HCT116 (cell line): ENCODE results near the gene TGFBI. TPM values are rescaled to one million over a fixed set of nuclear protein-coding genes. Genes with fewer than 3 reads are reported as not detected.

Experiments
- ATAC-seq: fragments of 200-7000 bp; cut with Tn5 transposase; 2 replicates; pipeline ENCODE4 v1.9.1; 2020; ENCODE audit warnings: mild to moderate bottlenecking, moderate library complexity
- BruUV-seq: library from RNA; stranded (reverse); fragments of 400-500 nt; replicated peaks from 2 replicates; lab custom pipeline; 2021; lab: Mats Ljungman, UMichigan
- CTCF ChIA-PET: fragments of 300-600 bp; sonication (Branson Sonifier 250); formaldehyde crosslinking; loops from one replicate; lab custom pipeline; 2021; ENCODE audit warnings: antibody characterized with exemption; lab: Charles Lee
- POLR2A ChIA-PET: fragments of 300-600, 350-600 bp; sonication (Branson Sonifier 250); formaldehyde crosslinking; loops from one replicate; lab custom pipeline; 2021; ENCODE audit warnings: antibody characterized with exemption; lab: Charles Lee
- RAD21 ChIA-PET, 2 experiments: fragments of 300-600 bp; sonication (Branson Sonifier 250); formaldehyde crosslinking; loops; one replicate each; lab custom pipeline; 2023; ENCODE audit warnings: low total read pairs in 2 of 2; ENCODE audit not compliant: uncharacterized antibody in 2 of 2, unreplicated experiment in 2 of 2, low non-redundant PET in 1 of 2; lab: Charles Lee
- DNase-seq: peaks from one replicate; pipeline ENCODE4 v3.0.0-alpha.2; 2010; ENCODE audit warnings: low read depth, low spot score
- H2AFZ ChIP-seq: fragments of 200-600 bp; shearing (Covaris generic), sonication (generic); 2 replicates; pipeline ENCODE4 v1.6.1; 2017; ENCODE audit warnings: low read depth, mixed run types, mixed read lengths, antibody characterized with exemption, low read length; ENCODE audit not compliant: poor library complexity, severe bottlenecking
- H3K27ac ChIP-seq: 2 replicates; pipeline ENCODE4 v1.5.1; 2012; ENCODE audit warnings: low read depth, low read length
- H3K27me3 ChIP-seq: fragments of 200-600 bp; sonication (generic); 2 replicates; pipeline ENCODE4 v1.6.1; 2016; ENCODE audit warnings: mixed run types, low read length, mixed read lengths; ENCODE audit not compliant: insufficient read depth
- H3K36me3 ChIP-seq, 2 experiments: fragments of 200-500 bp in 1 of 2; fragments of 200-600 bp in 1 of 2; sonication (Bioruptor generic) in 1 of 2; sonication (generic) in 1 of 2; 2 replicates each; pipeline versions ENCODE4 v1.5.1 to v1.6.1; 2014 to 2016; ENCODE audit warnings: low read length in 2 of 2, inconsistent platforms in 1 of 2, mixed read lengths in 1 of 2, mixed run types in 1 of 2; ENCODE audit not compliant: insufficient read depth in 2 of 2, control insufficient read depth in 1 of 2
- H3K4me1 ChIP-seq, 2 experiments: fragments of 200-600 bp in 1 of 2; sonication (generic) in 1 of 2; 2 replicates each; pipeline versions ENCODE4 v1.5.1 to v1.6.1; 2012 to 2017; ENCODE audit warnings: low read length in 2 of 2, inconsistent platforms in 1 of 2, mild to moderate bottlenecking in 1 of 2, mixed read lengths in 1 of 2, mixed run types in 1 of 2, moderate library complexity in 1 of 2; ENCODE audit not compliant: insufficient read depth in 2 of 2, control insufficient read depth in 1 of 2
- H3K4me2 ChIP-seq: fragments of 200-600 bp; sonication (generic); 2 replicates; pipeline ENCODE4 v1.6.1; 2017; ENCODE audit warnings: mixed run types, low read length, mixed read lengths
- H3K4me3 ChIP-seq, 2 experiments: fragments of 200-600 bp in 1 of 2; sonication (generic) in 1 of 2; replicated peaks in 1 of 2; 2 replicates each; pipeline ENCODE4 v1.5.1; 2011 to 2016; ENCODE audit warnings: low read length in 2 of 2, control low read depth in 1 of 2, low read depth in 1 of 2, mild to moderate bottlenecking in 1 of 2, mixed read lengths in 1 of 2, mixed run types in 1 of 2
- H3K79me2 ChIP-seq: fragments of 200-600 bp; sonication (generic); 2 replicates; pipeline ENCODE4 v1.6.1; 2017; ENCODE audit warnings: mild to moderate bottlenecking, mixed run types, low read length, moderate library complexity, mixed read lengths; ENCODE audit not compliant: insufficient read depth
- H3K9ac ChIP-seq: fragments of 200-600 bp; sonication (generic); 2 replicates; pipeline ENCODE4 v1.6.1; 2016; ENCODE audit warnings: low read length, mixed read lengths
- H3K9me2 ChIP-seq: fragments of 200-600 bp; sonication (generic), shearing (Covaris generic); 2 replicates; pipeline ENCODE4 v1.6.1; 2017; ENCODE audit warnings: mixed run types, mild to moderate bottlenecking, moderate library complexity; ENCODE audit not compliant: insufficient read depth
- H3K9me3 ChIP-seq, 2 experiments: fragments of 200-500 bp in 1 of 2; fragments of 200-600 bp in 1 of 2; sonication (Bioruptor generic) in 1 of 2; sonication (generic) in 1 of 2; 2 replicates each; pipeline ENCODE4 v1.6.1; 2014 to 2017; ENCODE audit warnings: low read length in 2 of 2, mixed read lengths in 2 of 2, inconsistent platforms in 1 of 2, low read depth in 1 of 2, mild to moderate bottlenecking in 1 of 2, mixed run types in 1 of 2, moderate library complexity in 1 of 2; ENCODE audit not compliant: control insufficient read depth in 1 of 2, insufficient read depth in 1 of 2
- H4K20me1 ChIP-seq: fragments of 200-600 bp; sonication (generic), shearing (Covaris generic); 2 replicates; pipeline ENCODE4 v1.6.1; 2017; ENCODE audit warnings: mixed run types, mild to moderate bottlenecking, moderate library complexity; ENCODE audit not compliant: insufficient read depth
- CBX3 ChIP-seq: IDR thresholded peaks from 2 replicates; pipeline ENCODE4 v1.6.1; 2012; ENCODE audit warnings: low read depth
- CTCF ChIP-seq, 3 experiments: fragments of 200-600 bp in 1 of 3; sonication (generic) in 1 of 3; IDR thresholded peaks in 2 of 3; conservative IDR thresholded peaks in 1 of 3; 2 replicates each; pipeline ENCODE4 v1.5.1; 2012 to 2017; ENCODE audit warnings: low read depth in 2 of 3, low read length in 2 of 3, antibody characterized with exemption in 1 of 3, borderline replicate concordance in 1 of 3, control low read depth in 1 of 3, mild to moderate bottlenecking in 1 of 3, mixed read lengths in 1 of 3, mixed run types in 1 of 3, moderate library complexity in 1 of 3; ENCODE audit not compliant: insufficient read depth in 1 of 3
- EGR1 ChIP-seq: IDR thresholded peaks from 2 replicates; pipeline ENCODE4 v1.6.1; 2012; ENCODE audit warnings: low read depth
- ELF1 ChIP-seq: IDR thresholded peaks from 2 replicates; pipeline ENCODE4 v1.6.1; 2012; ENCODE audit warnings: low read depth, borderline replicate concordance
- EZH2phosphoT487 ChIP-seq: fragments of 200-600 bp; IDR thresholded peaks from 2 replicates; pipeline ENCODE4 v1.6.1; 2018; ENCODE audit warnings: antibody characterized with exemption, borderline replicate concordance
- JUND ChIP-seq: IDR thresholded peaks from 2 replicates; pipeline ENCODE4 v1.6.1; 2012
- MAX ChIP-seq: IDR thresholded peaks from 2 replicates; pipeline ENCODE4 v1.6.1; 2012
- POLR2A ChIP-seq: IDR thresholded peaks from 2 replicates; pipeline ENCODE4 v1.7.0; 2011; ENCODE audit warnings: borderline replicate concordance; ENCODE audit not compliant: insufficient read depth, insufficient read length; ENCODE audit errors: extremely low read depth
- POLR2AphosphoS5 ChIP-seq: IDR thresholded peaks from 2 replicates; pipeline ENCODE4 v1.6.1; 2011; ENCODE audit warnings: mild to moderate bottlenecking, low read depth, low read length, moderate library complexity
- RAD21 ChIP-seq: IDR thresholded peaks from 2 replicates; pipeline ENCODE4 v1.6.1; 2012; ENCODE audit warnings: low read depth, mild to moderate bottlenecking
- SIN3A ChIP-seq: IDR thresholded peaks from 2 replicates; pipeline ENCODE4 v1.6.1; 2012; ENCODE audit warnings: low read depth
- ZBTB33 ChIP-seq: IDR thresholded peaks from 2 replicates; pipeline ENCODE4 v1.6.1; 2011; ENCODE audit warnings: mild to moderate bottlenecking, low read length, moderate library complexity; ENCODE audit not compliant: insufficient replicate concordance; ENCODE audit errors: extremely low read depth
- intact Hi-C: fragments of 100-400 bp; cut with micrococcal nuclease; formaldehyde crosslinking; loops from 2 replicates; pipeline ENCODE4 v1.10.0; 2022
- total RNA-seq: library from RNA; stranded (reverse); gene quantifications from one replicate; pipeline ENCODE4 v1.2.1, GENCODE V29; 2021; ENCODE audit not compliant: unreplicated experiment
- TF ChIP-seq, protein P1 (sequence below): IDR thresholded peaks from 2 replicates; pipeline ENCODE4 v1.6.1; 2012

Gene TGFBI
- total RNA-seq, 1 experiment from 2014 or later, result 0.64 TPM

DNA sequence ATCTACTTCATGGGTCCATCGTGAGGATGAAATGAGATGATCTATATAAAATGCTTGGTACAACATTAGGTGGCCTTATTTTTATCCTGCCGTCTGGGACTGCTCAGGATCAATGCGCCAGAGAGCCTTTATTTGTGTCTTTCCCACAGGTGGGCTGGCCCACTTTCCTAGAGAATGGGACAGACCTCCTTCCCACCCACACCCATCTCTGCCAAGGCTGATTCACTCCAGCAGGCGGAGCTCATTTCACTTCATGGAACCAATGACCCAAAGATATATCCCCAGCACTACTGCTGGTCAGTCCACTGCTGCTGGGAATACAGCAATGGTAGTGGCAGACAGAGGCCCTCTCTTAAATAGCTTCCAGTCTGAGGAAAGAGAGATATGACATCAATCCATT is 35.7 kb downstream of the TGFBI start:
- POLR2A ChIA-PET, result no interaction called here
- RAD21 ChIA-PET, result no interaction called here
- H3K79me2 ChIP-seq, result no peaks in the 10 kb centered on the region
- BruUV-seq, result no TSS peak
- H3K9ac ChIP-seq, result no peak overlapping the region
- no peaks in the 10 kb centered on the region for H3K36me3 ChIP-seq
- peak; percentile 35; the same call in 1 of the 2 replicates for ATAC-seq
- H2AFZ ChIP-seq, result no peak overlapping the region
- DNase-seq, result no peak
- intact Hi-C loops, result loop anchor here (5.0 kb wide), 2 partner anchors 108 to 148 kb away; no protein-coding TSS in a partner anchor
- no peak overlapping the region for H3K4me3 ChIP-seq
- no peaks in the 10 kb centered on the region for H3K27me3 ChIP-seq
- CTCF ChIA-PET, result interaction anchor here (0.8 to 1.0 kb wide), 3 partner anchors 18 to 176 kb away, joined by 3 to 4 read pairs (median 3); no protein-coding TSS in a partner anchor
- no peaks in the 10 kb centered on the region for H3K9me2 ChIP-seq
- H3K4me2 ChIP-seq, result no peak overlapping the region
- no peaks in the 10 kb centered on the region for H4K20me1 ChIP-seq
- H3K4me1 ChIP-seq, result peaks cover 0 to 4% of the 10 kb centered on the region in 2 experiments; a peak in 1 of 4 replicates
- H3K9me3 ChIP-seq, result no peaks in the 10 kb centered on the region
- H3K27ac ChIP-seq, result no peak overlapping the region
- TF ChIP-seq RAD21, result peak; percentile 53
- no peak for TF ChIP-seq MAX
- TF ChIP-seq CTCF (IDR thresholded peaks at IDR 0.05 in 2 of 3, conservative IDR thresholded peaks at IDR 0.05 in 1 of 3; ENCODE audit: borderline replicate concordance in 1 of 3, insufficient read depth in 1 of 3, low read depth in 2 of 3, low read length in 2 of 3), result peak; percentile 23 to 37 (median 29); a peak in 3 of 6 replicates
- TF ChIP-seq, all 23 proteins: peak for 2

DNA sequence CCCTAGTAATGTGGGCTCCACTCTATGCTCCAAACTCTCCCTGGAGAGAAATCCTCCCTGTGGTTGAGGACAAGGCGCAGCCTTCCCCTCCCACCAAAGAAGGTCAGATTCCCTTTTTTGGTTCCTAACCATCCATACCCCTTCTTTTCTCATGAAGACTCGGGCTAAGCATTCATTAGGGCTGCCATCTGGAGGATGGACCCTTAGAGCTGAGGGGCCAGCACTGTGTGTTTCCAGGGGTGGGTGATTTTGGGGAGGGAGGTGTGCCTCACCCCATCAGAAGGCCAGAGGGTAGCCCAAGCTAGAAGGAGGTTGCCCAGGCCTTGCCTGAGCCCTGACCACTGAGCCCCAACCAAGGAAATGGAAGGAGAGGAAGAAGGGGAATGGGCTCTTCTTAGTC is 36.8 kb downstream of the TGFBI start:
- no peak for DNase-seq
- ChIA-PET POLR2A (no interaction called here), RAD21 (no interaction called here), CTCF (interaction anchor here (1.0 to 1.5 kb wide), 3 partner anchors 147 to 185 kb away, joined by 3 to 4 read pairs (median 3); no protein-coding TSS in a partner anchor)
- no peaks in the 10 kb centered on the region for H3K36me3 ChIP-seq
- no peak overlapping the region for H3K9ac ChIP-seq
- intact Hi-C loops, result no loop called here
- H4K20me1 ChIP-seq, result no peaks in the 10 kb centered on the region
- no peaks in the 10 kb centered on the region for H3K9me3 ChIP-seq
- no peaks in the 10 kb centered on the region for H3K27me3 ChIP-seq
- no peaks in the 10 kb centered on the region for H3K9me2 ChIP-seq
- no peaks in the 10 kb centered on the region for H3K79me2 ChIP-seq
- no peak overlapping the region for H2AFZ ChIP-seq
- H3K4me2 ChIP-seq, result no peak overlapping the region
- no TSS peak for BruUV-seq
- H3K27ac ChIP-seq, result no peak overlapping the region
- H3K4me3 ChIP-seq, result no peak overlapping the region
- peaks cover 0 to 7% of the 10 kb centered on the region in 2 experiments; a peak in 2 of 4 replicates for H3K4me1 ChIP-seq
- no peak for ATAC-seq
- TF ChIP-seq POLR2A (no peak), POLR2AphosphoS5 (no peak), CTCF (IDR thresholded peaks at IDR 0.05 in 2 of 3, conservative IDR thresholded peaks at IDR 0.05 in 1 of 3; ENCODE audit: borderline replicate concordance in 1 of 3, insufficient read depth in 1 of 3, low read depth in 2 of 3, low read length in 2 of 3) (no peak), EGR1 (no peak), JUND (no peak), CBX3 (no peak), EZH2phosphoT487 (no peak), ELF1 (no peak), SIN3A (no peak), ZBTB33 (no peak)
- TF ChIP-seq, protein P1, sequence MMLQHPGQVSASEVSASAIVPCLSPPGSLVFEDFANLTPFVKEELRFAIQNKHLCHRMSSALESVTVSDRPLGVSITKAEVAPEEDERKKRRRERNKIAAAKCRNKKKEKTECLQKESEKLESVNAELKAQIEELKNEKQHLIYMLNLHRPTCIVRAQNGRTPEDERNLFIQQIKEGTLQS, result no peak
